ENCODE measurements around the gene MGAT5B.

DNA sequence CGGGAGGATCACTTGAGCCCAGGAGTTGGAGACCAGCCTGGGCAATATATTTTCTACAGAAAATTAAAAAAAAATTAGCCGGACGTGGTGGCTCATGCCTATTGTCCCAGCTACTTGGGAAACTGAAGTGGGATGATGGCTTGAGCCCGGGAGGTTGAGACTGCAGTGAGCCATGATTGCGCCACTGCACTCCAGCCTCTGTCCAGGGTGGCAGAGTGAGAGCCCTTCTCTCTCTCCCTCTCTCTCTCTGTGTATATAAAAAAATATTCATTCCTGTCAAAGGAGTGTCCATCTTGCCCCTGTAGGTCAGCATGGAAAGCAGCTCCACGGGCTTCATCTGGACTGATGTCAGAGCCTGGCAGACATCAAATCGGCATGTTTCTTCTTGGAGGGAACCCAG is 31.2 kb downstream of the MGAT5B start:
- TF ChIP-seq POLR2AphosphoS5 (IDR thresholded peaks at IDR 0.05; ENCODE audit: low read depth) (no peak), CREB1 (CRISPR knock-in tag; IDR thresholded peaks at IDR 0.05; ENCODE audit: low read depth) (no peak), EZH2phosphoT487 (IDR thresholded peaks at IDR 0.05; ENCODE audit: unreplicated experiment) (no peak), EZH2 (IDR thresholded peaks at IDR 0.05; ENCODE audit: low read depth, unreplicated experiment) (no peak), NANOG (IDR thresholded peaks at IDR 0.05; ENCODE audit: borderline replicate concordance) (no peak)
- TF ChIP-seq, protein P1, sequence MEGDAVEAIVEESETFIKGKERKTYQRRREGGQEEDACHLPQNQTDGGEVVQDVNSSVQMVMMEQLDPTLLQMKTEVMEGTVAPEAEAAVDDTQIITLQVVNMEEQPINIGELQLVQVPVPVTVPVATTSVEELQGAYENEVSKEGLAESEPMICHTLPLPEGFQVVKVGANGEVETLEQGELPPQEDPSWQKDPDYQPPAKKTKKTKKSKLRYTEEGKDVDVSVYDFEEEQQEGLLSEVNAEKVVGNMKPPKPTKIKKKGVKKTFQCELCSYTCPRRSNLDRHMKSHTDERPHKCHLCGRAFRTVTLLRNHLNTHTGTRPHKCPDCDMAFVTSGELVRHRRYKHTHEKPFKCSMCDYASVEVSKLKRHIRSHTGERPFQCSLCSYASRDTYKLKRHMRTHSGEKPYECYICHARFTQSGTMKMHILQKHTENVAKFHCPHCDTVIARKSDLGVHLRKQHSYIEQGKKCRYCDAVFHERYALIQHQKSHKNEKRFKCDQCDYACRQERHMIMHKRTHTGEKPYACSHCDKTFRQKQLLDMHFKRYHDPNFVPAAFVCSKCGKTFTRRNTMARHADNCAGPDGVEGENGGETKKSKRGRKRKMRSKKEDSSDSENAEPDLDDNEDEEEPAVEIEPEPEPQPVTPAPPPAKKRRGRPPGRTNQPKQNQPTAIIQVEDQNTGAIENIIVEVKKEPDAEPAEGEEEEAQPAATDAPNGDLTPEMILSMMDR (conservative IDR thresholded peaks at IDR 0.05; ENCODE audit: low read depth in 2 of 2), result no peak
- TF ChIP-seq, protein P2, sequence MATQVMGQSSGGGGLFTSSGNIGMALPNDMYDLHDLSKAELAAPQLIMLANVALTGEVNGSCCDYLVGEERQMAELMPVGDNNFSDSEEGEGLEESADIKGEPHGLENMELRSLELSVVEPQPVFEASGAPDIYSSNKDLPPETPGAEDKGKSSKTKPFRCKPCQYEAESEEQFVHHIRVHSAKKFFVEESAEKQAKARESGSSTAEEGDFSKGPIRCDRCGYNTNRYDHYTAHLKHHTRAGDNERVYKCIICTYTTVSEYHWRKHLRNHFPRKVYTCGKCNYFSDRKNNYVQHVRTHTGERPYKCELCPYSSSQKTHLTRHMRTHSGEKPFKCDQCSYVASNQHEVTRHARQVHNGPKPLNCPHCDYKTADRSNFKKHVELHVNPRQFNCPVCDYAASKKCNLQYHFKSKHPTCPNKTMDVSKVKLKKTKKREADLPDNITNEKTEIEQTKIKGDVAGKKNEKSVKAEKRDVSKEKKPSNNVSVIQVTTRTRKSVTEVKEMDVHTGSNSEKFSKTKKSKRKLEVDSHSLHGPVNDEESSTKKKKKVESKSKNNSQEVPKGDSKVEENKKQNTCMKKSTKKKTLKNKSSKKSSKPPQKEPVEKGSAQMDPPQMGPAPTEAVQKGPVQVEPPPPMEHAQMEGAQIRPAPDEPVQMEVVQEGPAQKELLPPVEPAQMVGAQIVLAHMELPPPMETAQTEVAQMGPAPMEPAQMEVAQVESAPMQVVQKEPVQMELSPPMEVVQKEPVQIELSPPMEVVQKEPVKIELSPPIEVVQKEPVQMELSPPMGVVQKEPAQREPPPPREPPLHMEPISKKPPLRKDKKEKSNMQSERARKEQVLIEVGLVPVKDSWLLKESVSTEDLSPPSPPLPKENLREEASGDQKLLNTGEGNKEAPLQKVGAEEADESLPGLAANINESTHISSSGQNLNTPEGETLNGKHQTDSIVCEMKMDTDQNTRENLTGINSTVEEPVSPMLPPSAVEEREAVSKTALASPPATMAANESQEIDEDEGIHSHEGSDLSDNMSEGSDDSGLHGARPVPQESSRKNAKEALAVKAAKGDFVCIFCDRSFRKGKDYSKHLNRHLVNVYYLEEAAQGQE (IDR thresholded peaks at IDR 0.05; ENCODE audit: unreplicated experiment), result no peak
